ENCODE data around the gene NTS.

NTS gene

DNA sequence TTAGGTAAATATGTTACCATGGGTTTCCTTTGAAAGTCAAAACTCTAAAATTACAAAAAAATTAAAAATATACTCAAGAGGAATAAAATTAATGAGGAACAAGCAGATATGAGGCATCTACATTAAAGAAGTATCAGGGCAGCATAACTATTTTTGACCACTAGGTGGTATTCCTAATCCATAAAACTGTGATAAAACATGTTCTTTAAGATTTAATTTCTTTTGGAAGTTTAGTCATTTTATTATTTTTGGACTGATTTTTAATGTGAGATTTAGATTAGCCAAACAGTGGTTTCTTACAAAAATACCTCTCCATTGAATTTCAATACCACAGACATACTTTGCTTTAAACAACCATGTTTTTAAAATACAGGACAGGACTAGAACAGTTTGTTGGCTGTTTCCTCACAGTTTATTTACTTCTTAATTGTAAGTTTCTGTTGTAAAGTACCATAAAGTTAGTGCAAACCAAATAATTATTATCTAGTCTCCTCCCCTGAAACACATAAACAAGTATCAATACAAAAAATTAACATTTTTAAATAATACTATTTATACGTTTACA lies 49.8 kb downstream of the NTS start:
- peak; percentile 8 for DNase-seq (ENCODE audit: low read depth)

DNA sequence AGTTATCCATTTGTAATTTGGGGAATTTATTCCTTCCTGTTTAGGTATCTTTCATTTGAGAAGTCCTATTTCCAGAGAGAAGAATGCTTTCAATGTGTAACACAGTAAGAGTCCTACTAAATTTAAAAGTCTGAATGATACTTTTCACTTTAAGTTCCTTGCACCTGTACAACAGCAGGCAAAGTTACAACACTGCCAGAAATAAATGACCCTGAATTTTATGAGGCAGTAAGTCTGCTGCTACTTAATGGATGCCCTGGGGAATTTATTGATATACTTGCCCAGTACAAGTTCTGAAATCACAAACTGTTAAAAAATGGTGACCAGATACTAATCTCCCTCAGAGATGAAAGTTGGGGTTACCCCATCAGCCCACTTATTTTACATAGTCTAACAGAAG lies 53.1 kb downstream of the NTS start:
- DNase-seq (ENCODE audit: low read depth): no peak
